HepG2 (cell line): ENCODE measurements around the gene YBX2. TPM values are rescaled to one million over a fixed set of nuclear protein-coding genes. Genes with fewer than 3 reads are reported as not detected.

Experiments used
- AFF4 ChIP-seq: sonication (generic); formaldehyde crosslinking; IDR thresholded peaks from 2 replicates; pipeline ENCODE4 v1.4.0; 2020; ENCODE audit warnings: missing genetic modification reagents
- FOXK2 ChIP-seq: fragments of 450-650 bp; IDR thresholded peaks from 2 replicates; pipeline ENCODE4 v1.6.1; 2016
- GATA4 ChIP-seq: sonication (generic); IDR thresholded peaks from 2 replicates; pipeline ENCODE4 v1.6.1; 2016; ENCODE audit warnings: antibody characterized with exemption, low read depth, borderline replicate concordance
- HIC2 ChIP-seq: sonication (generic); formaldehyde crosslinking; IDR thresholded peaks from 2 replicates; pipeline ENCODE4 v1.9.0; 2022; ENCODE audit warnings: low read depth, missing genetic modification reagents
- HMGA1 ChIP-seq: sonication (generic); formaldehyde crosslinking; conservative IDR thresholded peaks from 2 replicates; pipeline ENCODE4 v1.4.0; 2020; ENCODE audit warnings: missing genetic modification reagents
- JUN ChIP-seq: sonication (generic); formaldehyde crosslinking; IDR thresholded peaks from 2 replicates; pipeline ENCODE4 v1.4.0; 2020; ENCODE audit warnings: mild to moderate bottlenecking, missing genetic modification reagents
- KLF16 ChIP-seq, 2 experiments: sonication (generic) in 1 of 2; formaldehyde crosslinking in 1 of 2; IDR thresholded peaks; 2 replicates each; pipeline versions ENCODE4 v1.6.1 to v1.8.0; 2016 to 2023; ENCODE audit warnings: missing genetic modification reagents in 2 of 2, missing compliant biosample characterization in 1 of 2
- RARA ChIP-seq: IDR thresholded peaks from 2 replicates; pipeline ENCODE4 v1.6.1; 2016; ENCODE audit warnings: missing genetic modification reagents, missing compliant biosample characterization
- SMC3 ChIP-seq: IDR thresholded peaks from 2 replicates; pipeline ENCODE4 v1.6.1; 2011; ENCODE audit warnings: low read length, improper control_type of control experiment
- ZBTB43 ChIP-seq: sonication (generic); formaldehyde crosslinking; conservative IDR thresholded peaks from 2 replicates; pipeline ENCODE4 v1.4.0; 2020; ENCODE audit warnings: missing genetic modification reagents
- ZFP36L2 ChIP-seq: sonication (generic); formaldehyde crosslinking; IDR thresholded peaks from 2 replicates; pipeline ENCODE4 v1.4.0; 2020; ENCODE audit warnings: missing genetic modification reagents
- ZFP37 ChIP-seq: sonication (generic); formaldehyde crosslinking; IDR thresholded peaks from 2 replicates; pipeline ENCODE4 v1.4.0; 2020; ENCODE audit warnings: missing genetic modification reagents, borderline replicate concordance
- ZNF709 ChIP-seq: sonication (generic); formaldehyde crosslinking; IDR thresholded peaks from 2 replicates; pipeline ENCODE4 v1.5.0; 2020; ENCODE audit warnings: mild to moderate bottlenecking, missing genetic modification reagents
- polyA plus RNA-seq, 8 experiments: library from polyadenylated mRNA; depleted of rRNA in 3 of 8; stranded (reverse) in 7 of 8; unstranded in 1 of 8; fragments of >200 nt; fragmentation: Illumina TruSeq in 4 of 8; extraction: Trizol in 4 of 8; gene quantifications; 2 replicates each; pipeline versions ENCODE4 v1.2.1 to v1.2.3, GENCODE V29; 2011 to 2016; ENCODE audit warnings: low read depth in 4 of 8, missing spikeins in 1 of 8, mixed read lengths in 1 of 8; ENCODE audit not compliant: insufficient read depth in 1 of 8
- total RNA-seq, 5 experiments: library from RNA; depleted of rRNA; stranded (reverse); fragments of >200 nt; fragmentation: Illumina TruSeq; extraction: Trizol; gene quantifications; 2 replicates each; pipeline ENCODE4 v1.2.3, GENCODE V29; 2016; ENCODE audit warnings: low read depth in 1 of 5
- TF ChIP-seq, protein P1 (sequence below): sonication (generic); formaldehyde crosslinking; IDR thresholded peaks from one replicate; pipeline ENCODE4 v1.5.1; 2020; ENCODE audit warnings: mild to moderate bottlenecking, missing genetic modification reagents; ENCODE audit errors: not compliant biosample characterization

Gene YBX2
- total and polyA plus RNA-seq, 2 of the 13 experiments (the other 11 are each of a cell fraction or from before 2014, with no cell fraction given), result 0.12 to 0.22 TPM

DNA sequence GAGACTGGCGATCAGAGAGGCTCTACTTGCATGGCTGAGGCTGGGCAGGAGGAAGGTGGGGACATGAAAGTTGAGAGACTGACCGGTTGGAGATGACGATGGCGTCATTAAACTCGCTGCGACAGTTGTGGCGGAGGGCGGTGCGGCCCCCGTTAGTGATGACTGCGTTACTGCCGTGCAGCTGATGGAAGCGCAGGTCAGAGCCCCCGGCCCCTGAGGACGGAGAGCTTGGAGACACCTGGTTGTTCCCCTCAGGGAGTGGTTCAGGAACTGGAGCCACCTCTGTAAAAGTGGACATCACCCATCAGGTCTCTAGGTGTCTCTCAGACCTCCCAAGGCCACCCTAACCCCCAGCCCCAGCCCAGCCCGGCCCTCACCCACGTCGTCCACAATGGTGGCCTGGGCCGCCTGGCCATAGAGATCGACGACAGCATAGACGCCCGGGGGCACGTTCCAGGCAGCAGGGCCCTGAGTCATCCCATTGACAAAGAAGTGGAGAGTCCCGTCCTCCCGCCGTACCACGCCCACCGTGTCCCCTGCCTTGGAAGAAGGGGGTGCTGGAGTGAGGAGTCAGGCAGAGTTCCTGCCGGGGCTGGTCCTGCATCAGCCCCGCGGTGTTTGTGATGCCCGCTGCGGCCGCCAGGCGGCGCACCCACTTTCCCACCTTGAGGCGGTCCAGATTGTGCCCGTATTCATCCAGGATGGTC is 29.4 kb upstream of the YBX2 start (continued):
- no peak for TF ChIP-seq HIC2
- no peak for TF ChIP-seq RARA (CRISPR knock-in tag)
- no peak for TF ChIP-seq KLF16 (CRISPR knock-in tag; IDR thresholded peaks at IDR 0.05)
- no peak for TF ChIP-seq ZFP36L2 (CRISPR knock-in tag)
- TF ChIP-seq, protein P1, sequence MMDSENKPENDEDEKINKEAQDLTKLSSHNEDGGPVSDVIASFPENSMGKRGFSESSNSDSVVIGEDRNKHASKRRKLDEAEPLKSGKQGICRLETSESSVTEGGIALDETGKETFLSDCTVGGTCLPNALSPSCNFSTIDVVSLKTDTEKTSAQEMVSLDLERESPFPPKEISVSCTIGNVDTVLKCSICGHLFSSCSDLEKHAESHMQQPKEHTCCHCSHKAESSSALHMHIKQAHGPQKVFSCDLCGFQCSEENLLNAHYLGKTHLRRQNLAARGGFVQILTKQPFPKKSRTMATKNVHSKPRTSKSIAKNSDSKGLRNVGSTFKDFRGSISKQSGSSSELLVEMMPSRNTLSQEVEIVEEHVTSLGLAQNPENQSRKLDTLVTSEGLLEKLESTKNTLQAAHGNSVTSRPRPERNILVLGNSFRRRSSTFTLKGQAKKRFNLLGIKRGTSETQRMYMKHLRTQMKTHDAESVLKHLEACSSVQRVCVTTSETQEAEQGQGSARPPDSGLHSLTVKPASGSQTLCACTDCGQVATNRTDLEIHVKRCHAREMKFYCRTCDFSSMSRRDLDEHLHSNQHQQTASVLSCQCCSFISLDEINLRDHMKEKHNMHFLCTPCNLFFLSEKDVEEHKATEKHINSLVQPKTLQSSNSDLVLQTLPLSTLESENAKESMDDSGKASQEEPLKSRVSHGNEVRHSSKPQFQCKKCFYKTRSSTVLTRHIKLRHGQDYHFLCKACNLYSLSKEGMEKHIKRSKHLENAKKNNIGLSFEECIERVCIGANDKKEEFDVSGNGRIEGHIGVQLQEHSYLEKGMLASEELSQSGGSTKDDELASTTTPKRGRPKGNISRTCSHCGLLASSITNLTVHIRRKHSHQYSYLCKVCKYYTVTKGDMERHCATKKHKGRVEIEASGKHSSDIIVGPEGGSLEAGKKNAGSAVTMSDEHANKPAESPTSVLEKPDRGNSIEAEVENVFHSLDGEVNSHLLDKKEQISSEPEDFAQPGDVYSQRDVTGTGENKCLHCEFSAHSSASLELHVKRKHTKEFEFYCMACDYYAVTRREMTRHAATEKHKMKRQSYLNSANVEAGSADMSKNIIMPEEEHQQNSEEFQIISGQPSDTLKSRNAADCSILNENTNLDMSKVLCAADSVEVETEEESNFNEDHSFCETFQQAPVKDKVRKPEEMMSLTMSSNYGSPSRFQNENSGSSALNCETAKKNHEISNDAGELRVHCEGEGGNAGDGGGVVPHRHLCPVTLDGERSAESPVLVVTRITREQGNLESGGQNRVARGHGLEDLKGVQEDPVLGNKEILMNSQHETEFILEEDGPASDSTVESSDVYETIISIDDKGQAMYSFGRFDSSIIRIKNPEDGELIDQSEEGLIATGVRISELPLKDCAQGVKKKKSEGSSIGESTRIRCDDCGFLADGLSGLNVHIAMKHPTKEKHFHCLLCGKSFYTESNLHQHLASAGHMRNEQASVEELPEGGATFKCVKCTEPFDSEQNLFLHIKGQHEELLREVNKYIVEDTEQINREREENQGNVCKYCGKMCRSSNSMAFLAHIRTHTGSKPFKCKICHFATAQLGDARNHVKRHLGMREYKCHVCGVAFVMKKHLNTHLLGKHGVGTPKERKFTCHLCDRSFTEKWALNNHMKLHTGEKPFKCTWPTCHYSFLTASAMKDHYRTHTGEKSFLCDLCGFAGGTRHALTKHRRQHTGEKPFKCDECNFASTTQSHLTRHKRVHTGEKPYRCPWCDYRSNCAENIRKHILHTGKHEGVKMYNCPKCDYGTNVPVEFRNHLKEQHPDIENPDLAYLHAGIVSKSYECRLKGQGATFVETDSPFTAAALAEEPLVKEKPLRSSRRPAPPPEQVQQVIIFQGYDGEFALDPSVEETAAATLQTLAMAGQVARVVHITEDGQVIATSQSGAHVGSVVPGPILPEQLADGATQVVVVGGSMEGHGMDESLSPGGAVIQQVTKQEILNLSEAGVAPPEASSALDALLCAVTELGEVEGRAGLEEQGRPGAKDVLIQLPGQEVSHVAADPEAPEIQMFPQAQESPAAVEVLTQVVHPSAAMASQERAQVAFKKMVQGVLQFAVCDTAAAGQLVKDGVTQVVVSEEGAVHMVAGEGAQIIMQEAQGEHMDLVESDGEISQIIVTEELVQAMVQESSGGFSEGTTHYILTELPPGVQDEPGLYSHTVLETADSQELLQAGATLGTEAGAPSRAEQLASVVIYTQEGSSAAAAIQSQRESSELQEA (CRISPR knock-in tag), result no peak
- TF ChIP-seq AFF4 (CRISPR knock-in tag), result no peak
- peak; percentile 60; the same call in 1 of the 2 replicates for TF ChIP-seq SMC3
- no peak for TF ChIP-seq GATA4
- no peak for TF ChIP-seq HMGA1
- no peak for TF ChIP-seq ZBTB43 (CRISPR knock-in tag)
- no peak for TF ChIP-seq ZNF709 (CRISPR knock-in tag)
- no peak for TF ChIP-seq FOXK2
- TF ChIP-seq ZFP37 (CRISPR knock-in tag), result no peak
- TF ChIP-seq JUN (CRISPR knock-in tag), result no peak
